Caco-2 (cell line): ENCODE data around the gene KRTCAP2. TPM values are rescaled to one million over a fixed set of nuclear protein-coding genes. Genes with fewer than 3 reads are reported as not detected.

ENCODE experiments used
- BruUV-seq: library from RNA; stranded (reverse); fragments of 400-500 nt; replicated peaks from 2 replicates; lab custom pipeline; 2021; lab: Mats Ljungman, UMichigan
- CTCF ChIA-PET: fragments of 300-600 bp; sonication (Branson Sonifier 250); formaldehyde crosslinking; loops from one replicate; lab custom pipeline; 2022; ENCODE audit warnings: antibody characterized with exemption; lab: Charles Lee
- POLR2A ChIA-PET: fragments of 300-600 bp; sonication (Branson Sonifier 250); formaldehyde crosslinking; loops from one replicate; lab custom pipeline; 2022; ENCODE audit warnings: antibody characterized with exemption; lab: Charles Lee
- DNase-seq, 2 experiments: peaks; one replicate each; pipeline versions ENCODE4 v3.0.0 to v3.0.0-alpha.2; 2020 to 2022
- H3K27me3 ChIP-seq: replicated peaks from 2 replicates; pipeline ENCODE4 v1.6.0; 2011; ENCODE audit warnings: low read length; ENCODE audit not compliant: control insufficient read depth, insufficient read depth
- H3K36me3 ChIP-seq: 2 replicates; pipeline ENCODE4 v1.5.1; 2011; ENCODE audit warnings: low read length; ENCODE audit not compliant: control insufficient read depth, insufficient read depth
- H3K4me1 ChIP-seq: fragments of 250-450 bp; sonication (Bioruptor Pico); 2 replicates; pipeline ENCODE4 v1.5.1; 2020; ENCODE audit warnings: mild to moderate bottlenecking
- H3K4me3 ChIP-seq: 2 replicates; pipeline ENCODE4 v1.5.1; 2011; ENCODE audit warnings: low read depth, mild to moderate bottlenecking, control low read depth, low read length
- H3K9me3 ChIP-seq: fragments of 250-450 bp; sonication (Bioruptor Pico); 2 replicates; pipeline ENCODE4 v1.5.1; 2020; ENCODE audit warnings: mild to moderate bottlenecking, moderate library complexity
- H3K27ac Mint-ChIP-seq: one replicate; pipeline ENCODE4 v1.8.0; 2022; ENCODE audit warnings: mixed read lengths; ENCODE audit not compliant: unreplicated experiment
- H3K27me3 Mint-ChIP-seq: one replicate; pipeline ENCODE4 v1.8.0; 2022; ENCODE audit warnings: mixed read lengths; ENCODE audit not compliant: insufficient read depth, unreplicated experiment
- H3K36me3 Mint-ChIP-seq: one replicate; pipeline ENCODE4 v1.8.0; 2022; ENCODE audit warnings: mild to moderate bottlenecking, mixed read lengths; ENCODE audit not compliant: insufficient read depth, unreplicated experiment
- H3K4me1 Mint-ChIP-seq: one replicate; pipeline ENCODE4 v1.8.0; 2022; ENCODE audit warnings: low read depth, mixed read lengths; ENCODE audit not compliant: unreplicated experiment
- H3K4me3 Mint-ChIP-seq: one replicate; pipeline ENCODE4 v1.8.0; 2022; ENCODE audit warnings: mild to moderate bottlenecking, moderate library complexity, mixed read lengths; ENCODE audit not compliant: unreplicated experiment
- H3K9me3 Mint-ChIP-seq: one replicate; pipeline ENCODE4 v1.8.0; 2022; ENCODE audit warnings: mixed read lengths; ENCODE audit not compliant: unreplicated experiment
- intact Hi-C: fragments of 100-400 bp; cut with micrococcal nuclease; formaldehyde crosslinking; loops from one replicate; pipeline ENCODE4 v1.10.0; 2022; ENCODE audit not compliant: unreplicated experiment
- total RNA-seq: library from RNA; stranded (reverse); gene quantifications from 2 replicates; pipeline ENCODE4 v1.2.3, GENCODE V29; 2022
- TF ChIP-seq, protein P1 (sequence below), 2 experiments: fragments of 200-600 bp in 1 of 2; IDR thresholded peaks; 1 replicate in 1 of 2; 2 replicates in 1 of 2; pipeline versions ENCODE4 v1.5.1 to v1.8.0; 2011 to 2022; ENCODE audit warnings: antibody characterized with exemption in 1 of 2, control low read depth in 1 of 2, inconsistent platforms in 1 of 2, low read depth in 1 of 2, low read length in 1 of 2, mild to moderate bottlenecking in 1 of 2, moderate library complexity in 1 of 2; ENCODE audit not compliant: insufficient read depth in 1 of 2, severe bottlenecking in 1 of 2, unreplicated experiment in 1 of 2

Gene KRTCAP2
- total RNA-seq, 1 experiment from 2014 or later = 215 TPM

GRCh38 chr1:155125946-155126555 is 47.1 kb downstream of the KRTCAP2 start:
- ChIA-PET POLR2A (interaction anchor here (0.6 to 1.7 kb wide), 5 partner anchors 9 to 1124 kb away, joined by 3 to 7 read pairs (median 3); partner anchors contain the start of gene SLC50A1), CTCF (interaction anchor here (0.5 to 2.9 kb wide), 10 partner anchors 8 to 86 kb away, joined by 3 to 16 read pairs (median 6); partner anchors contain the start of genes KRTCAP2 and SLC50A1)
- no TSS peak for BruUV-seq
- DNase-seq = peak; percentile 75 to 81
- TF ChIP-seq, protein P1, sequence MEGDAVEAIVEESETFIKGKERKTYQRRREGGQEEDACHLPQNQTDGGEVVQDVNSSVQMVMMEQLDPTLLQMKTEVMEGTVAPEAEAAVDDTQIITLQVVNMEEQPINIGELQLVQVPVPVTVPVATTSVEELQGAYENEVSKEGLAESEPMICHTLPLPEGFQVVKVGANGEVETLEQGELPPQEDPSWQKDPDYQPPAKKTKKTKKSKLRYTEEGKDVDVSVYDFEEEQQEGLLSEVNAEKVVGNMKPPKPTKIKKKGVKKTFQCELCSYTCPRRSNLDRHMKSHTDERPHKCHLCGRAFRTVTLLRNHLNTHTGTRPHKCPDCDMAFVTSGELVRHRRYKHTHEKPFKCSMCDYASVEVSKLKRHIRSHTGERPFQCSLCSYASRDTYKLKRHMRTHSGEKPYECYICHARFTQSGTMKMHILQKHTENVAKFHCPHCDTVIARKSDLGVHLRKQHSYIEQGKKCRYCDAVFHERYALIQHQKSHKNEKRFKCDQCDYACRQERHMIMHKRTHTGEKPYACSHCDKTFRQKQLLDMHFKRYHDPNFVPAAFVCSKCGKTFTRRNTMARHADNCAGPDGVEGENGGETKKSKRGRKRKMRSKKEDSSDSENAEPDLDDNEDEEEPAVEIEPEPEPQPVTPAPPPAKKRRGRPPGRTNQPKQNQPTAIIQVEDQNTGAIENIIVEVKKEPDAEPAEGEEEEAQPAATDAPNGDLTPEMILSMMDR (IDR thresholded peaks at IDR 0.05; ENCODE audit: insufficient read depth in 1 of 2, low read depth in 1 of 2, low read length in 1 of 2, severe bottlenecking in 1 of 2, unreplicated experiment in 1 of 2) = no peak
- H3K27me3 ChIP-seq = no peaks in the 10 kb centered on the region
- no peaks in the 10 kb centered on the region for H3K9me3 ChIP-seq
- no peaks in the 10 kb centered on the region for H3K9me3 Mint-ChIP-seq
- H3K27ac Mint-ChIP-seq = peak overlapping the region; percentile 80
- peaks cover 42% of the 10 kb centered on the region for H3K4me1 Mint-ChIP-seq
- peak overlapping the region; percentile 68 for H3K4me3 ChIP-seq
- peak overlapping the region; percentile 89 for H3K4me3 Mint-ChIP-seq
- intact Hi-C loops = loop anchor here (1.0 to 5.0 kb wide), 5 partner anchors 9 to 124 kb away; partner anchors contain the start of genes SLC50A1 and ZBTB7B
- peaks cover 60% of the 10 kb centered on the region for H3K4me1 ChIP-seq
- no peaks in the 10 kb centered on the region for H3K36me3 ChIP-seq
- H3K27me3 Mint-ChIP-seq = no peaks in the 10 kb centered on the region
- peaks cover 34% of the 10 kb centered on the region for H3K36me3 Mint-ChIP-seq

- no peaks in the 10 kb centered on the region for H3K27me3 Mint-ChIP-seq
- H3K9me3 Mint-ChIP-seq = no peaks in the 10 kb centered on the region
- Histone ChIP-seq H3K9me3 (no peaks in the 10 kb centered on the region), H3K36me3 (no peaks in the 10 kb centered on the region), H3K4me1 (peaks cover 62% of the 10 kb centered on the region), H3K4me3 (peak overlapping the region; percentile 68), H3K27me3 (no peaks in the 10 kb centered on the region)
- intact Hi-C loops = loop anchor here (5.0 kb wide), 1 partner anchor 123 kb away; the partner anchor contains the start of gene ZBTB7B
- TF ChIP-seq, protein P1 (IDR thresholded peaks at IDR 0.05; ENCODE audit: insufficient read depth in 1 of 2, low read depth in 1 of 2, low read length in 1 of 2, severe bottlenecking in 1 of 2, unreplicated experiment in 1 of 2) = peak in 1 of 2 experiments; percentile 18
- H3K4me1 Mint-ChIP-seq = peaks cover 37% of the 10 kb centered on the region
- H3K36me3 Mint-ChIP-seq = peaks cover 29% of the 10 kb centered on the region
- peak overlapping the region; percentile 89 for H3K4me3 Mint-ChIP-seq
- peak overlapping the region; percentile 80 for H3K27ac Mint-ChIP-seq
- BruUV-seq = no TSS peak
- peak; percentile 47 to 68 for DNase-seq
- CTCF ChIA-PET = interaction anchor here (0.5 to 2.9 kb wide), 10 partner anchors 8 to 125 kb away, joined by 3 to 16 read pairs (median 6); partner anchors contain the start of genes KRTCAP2 and SLC50A1
- POLR2A ChIA-PET = interaction anchor here (0.5 to 1.7 kb wide), 4 partner anchors 10 to 268 kb away, joined by 3 to 7 read pairs (median 3); partner anchors contain the start of gene SLC50A1
Observed at GRCh38 chr1:155125511-155125945, 47.6 kb downstream of the KRTCAP2 start.
